ENCODE results near the gene IL25. TPM values are rescaled to one million over a fixed set of nuclear protein-coding genes. Genes with fewer than 3 reads are reported as not detected.

The IL25 gene
- total and polyA plus RNA-seq, 2 of the 4 experiments (the other 2 are of a cell fraction), result not detected

GRCh38 chr14:23405096-23405495, 32.5 kb downstream of the IL25 start:
- Histone ChIP-seq H3K27ac (ENCODE audit: insufficient read depth, low read length) (no peak overlapping the region), H3K56ac (ENCODE audit: extremely low read depth, insufficient read depth, low read length) (no peak overlapping the region), H4K91ac (ENCODE audit: insufficient read depth, low read depth, low read length) (no peak overlapping the region), H3K4me3 (ENCODE audit: insufficient read depth, low read depth, low read length) (no peak overlapping the region), H3K79me1 (ENCODE audit: low read depth in 1 of 2, low read length in 2 of 2) (no peaks in the 10 kb centered on the region), H3K9me1 (ENCODE audit: insufficient read depth, low read length) (peaks cover 2% of the 10 kb centered on the region; the same call in 1 of the 2 replicates), H3K14ac (replicated peaks; ENCODE audit: low read depth, low read length) (no peak overlapping the region), H2BK120ac (ENCODE audit: low read depth, low read length) (no peak overlapping the region), H3K18ac (ENCODE audit: low read depth, low read length) (no peak overlapping the region), H2AK5ac (ENCODE audit: low read depth, low read length) (no peak overlapping the region), H2AFZ (replicated peaks; ENCODE audit: low read length, poor library complexity) (no peak overlapping the region), H4K20me1 (ENCODE audit: insufficient read depth, low read length) (no peaks in the 10 kb centered on the region), H3K23ac (ENCODE audit: low read depth, low read length) (no peak overlapping the region), H3K9ac (ENCODE audit: low read depth, low read length) (no peak overlapping the region), H4K8ac (ENCODE audit: low read depth in 2 of 2, low read length in 2 of 2) (no peak overlapping the region), H2BK20ac (ENCODE audit: low read depth, low read length) (no peak overlapping the region), H4K5ac (ENCODE audit: low read depth, low read length) (no peak overlapping the region), H2BK5ac (ENCODE audit: low read depth, low read length, poor library complexity, severe bottlenecking) (no peak overlapping the region), H3K9me3 (ENCODE audit: control insufficient read depth, insufficient read depth, low read length) (no peaks in the 10 kb centered on the region), H3K4me1 (ENCODE audit: control insufficient read depth, insufficient read depth, low read length) (no peaks in the 10 kb centered on the region), H2BK15ac (ENCODE audit: low read depth, low read length) (no peak overlapping the region), H3K36me3 (ENCODE audit: control insufficient read depth, insufficient read depth, low read length) (no peaks in the 10 kb centered on the region), H3K4me2 (ENCODE audit: low read depth, low read length) (no peak overlapping the region), H3K27me3 (ENCODE audit: control insufficient read depth, insufficient read depth, low read length) (peaks cover 54% of the 10 kb centered on the region), H3K4ac (ENCODE audit: low read depth, low read length) (no peak overlapping the region), H2AK9ac (replicated peaks; ENCODE audit: low read depth, low read length, poor library complexity) (no peak overlapping the region)
- ATAC-seq (ENCODE audit: low read depth), result no peak
- in situ Hi-C loops (cut with MboI; ENCODE audit: low sequenced_read_pairs) (no loop called here), dilution Hi-C loops (cut with HindIII; ENCODE audit: low sequenced_read_pairs, unreplicated experiment) (no loop called here), intact Hi-C loops (cut with micrococcal nuclease) (no loop called here)
- ChIA-PET CTCF (no interaction called here), POLR2A (ENCODE audit: unreplicated experiment) (no interaction called here)
- no TSS peak for BruUV-seq (replicated peaks)
- no peak for DNase-seq
- WGBS, 2 experiments (ENCODE audit: extremely low coverage in 2 of 2, insufficient read length in 1 of 2), result 70% methylated on average over 2 of the region's 10 CpGs; no CpG with 5 or more reads in 1 of the 2 experiments
- TF ChIP-seq ELK1 (IDR thresholded peaks at IDR 0.05; ENCODE audit: borderline replicate concordance, low read depth, low read length), result no peak
- TF ChIP-seq CTCF (conservative IDR thresholded peaks at IDR 0.05; ENCODE audit: low read depth, low read length), result no peak
- no peak for TF ChIP-seq MXI1 (IDR thresholded peaks at IDR 0.05; ENCODE audit: borderline replicate concordance, low read depth, low read length)
- TF ChIP-seq RAD21 (IDR thresholded peaks at IDR 0.05; ENCODE audit: low read length), result no peak
- TF ChIP-seq FOS (IDR thresholded peaks at IDR 0.05; ENCODE audit: low read depth, low read length), result no peak
- no peak for TF ChIP-seq USF2 (IDR thresholded peaks at IDR 0.05; ENCODE audit: low read depth, low read length)
- no peak for TF ChIP-seq NFE2L2 (IDR thresholded peaks at IDR 0.05; ENCODE audit: low read depth, low read length)
- no peak for TF ChIP-seq POLR2A (IDR thresholded peaks at IDR 0.05; ENCODE audit: low read depth, low read length)
- no peak for TF ChIP-seq MAZ (IDR thresholded peaks at IDR 0.05; ENCODE audit: borderline replicate concordance, low read depth, low read length)
- no peak for TF ChIP-seq RCOR1 (IDR thresholded peaks at IDR 0.05; ENCODE audit: insufficient replicate concordance, low read length)
- TF ChIP-seq BHLHE40 (IDR thresholded peaks at IDR 0.05; ENCODE audit: low read depth, low read length), result no peak
- TF ChIP-seq RFX5 (IDR thresholded peaks at IDR 0.05; ENCODE audit: low read depth, low read length), result no peak
- TF ChIP-seq SMC3 (IDR thresholded peaks at IDR 0.05; ENCODE audit: low read depth, low read length), result no peak
- TF ChIP-seq CHD1 (IDR thresholded peaks at IDR 0.05; ENCODE audit: low read depth, low read length), result no peak
- no peak for TF ChIP-seq CEBPB (IDR thresholded peaks at IDR 0.05; ENCODE audit: low read depth, low read length)
- TF ChIP-seq MAFK (IDR thresholded peaks at IDR 0.05; ENCODE audit: low read depth, low read length), result no peak
